AG09319 (cell line): Measurements from ENCODE around the gene FAP.

Source experiments
- DNase-seq: peaks from one replicate; pipeline ENCODE4 v3.0.0-alpha.2; 2010; ENCODE audit warnings: low read depth; ENCODE audit errors: extremely low read depth
- TF ChIP-seq, protein P1 (sequence below): IDR thresholded peaks from 2 replicates; pipeline ENCODE4 v1.5.1; 2011; ENCODE audit warnings: low read depth, mild to moderate bottlenecking, inconsistent platforms, low read length, moderate library complexity

Gene FAP

DNA sequence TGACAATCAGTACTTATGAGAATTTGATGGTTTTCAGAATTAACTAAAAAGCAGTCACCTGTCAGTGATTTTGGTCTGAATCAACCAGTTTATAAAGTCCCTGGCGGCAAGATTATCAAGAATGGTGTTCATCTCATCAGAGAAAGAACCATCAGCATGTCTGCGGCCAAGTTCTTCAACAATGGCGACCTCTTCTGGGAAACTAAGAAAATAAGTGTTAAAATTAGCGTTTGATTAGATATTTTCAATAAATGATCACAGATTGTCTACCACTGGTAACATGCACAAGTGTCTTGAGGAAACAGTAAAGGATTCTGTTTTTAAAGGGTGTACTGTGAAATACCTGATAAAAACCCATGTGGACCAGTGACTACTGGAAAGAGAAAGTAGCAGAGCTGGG lies 99.3 kb downstream of the FAP start:
- no peak for DNase-seq
- TF ChIP-seq, protein P1, sequence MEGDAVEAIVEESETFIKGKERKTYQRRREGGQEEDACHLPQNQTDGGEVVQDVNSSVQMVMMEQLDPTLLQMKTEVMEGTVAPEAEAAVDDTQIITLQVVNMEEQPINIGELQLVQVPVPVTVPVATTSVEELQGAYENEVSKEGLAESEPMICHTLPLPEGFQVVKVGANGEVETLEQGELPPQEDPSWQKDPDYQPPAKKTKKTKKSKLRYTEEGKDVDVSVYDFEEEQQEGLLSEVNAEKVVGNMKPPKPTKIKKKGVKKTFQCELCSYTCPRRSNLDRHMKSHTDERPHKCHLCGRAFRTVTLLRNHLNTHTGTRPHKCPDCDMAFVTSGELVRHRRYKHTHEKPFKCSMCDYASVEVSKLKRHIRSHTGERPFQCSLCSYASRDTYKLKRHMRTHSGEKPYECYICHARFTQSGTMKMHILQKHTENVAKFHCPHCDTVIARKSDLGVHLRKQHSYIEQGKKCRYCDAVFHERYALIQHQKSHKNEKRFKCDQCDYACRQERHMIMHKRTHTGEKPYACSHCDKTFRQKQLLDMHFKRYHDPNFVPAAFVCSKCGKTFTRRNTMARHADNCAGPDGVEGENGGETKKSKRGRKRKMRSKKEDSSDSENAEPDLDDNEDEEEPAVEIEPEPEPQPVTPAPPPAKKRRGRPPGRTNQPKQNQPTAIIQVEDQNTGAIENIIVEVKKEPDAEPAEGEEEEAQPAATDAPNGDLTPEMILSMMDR = no peak

DNA sequence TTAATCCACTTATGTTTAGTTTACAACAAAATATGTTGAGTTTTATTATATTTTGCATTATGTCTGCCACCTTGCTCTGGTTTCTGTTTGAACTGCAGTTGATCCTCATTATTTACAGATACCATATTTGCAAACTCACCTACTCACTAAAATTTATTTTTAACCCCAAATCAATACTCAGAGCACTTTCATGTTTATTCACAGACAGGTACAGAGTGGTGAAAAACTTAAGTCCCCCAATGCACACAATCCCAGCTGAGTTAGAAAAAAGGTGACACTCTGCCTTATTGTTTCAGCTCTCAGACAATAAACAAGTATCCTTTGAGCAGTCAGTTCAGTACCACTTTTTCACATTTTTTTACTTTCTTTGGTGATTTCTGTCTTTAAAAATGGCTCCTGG lies 104.9 kb downstream of the FAP start:
- no peak for DNase-seq
- TF ChIP-seq, protein P1 = no peak

DNA sequence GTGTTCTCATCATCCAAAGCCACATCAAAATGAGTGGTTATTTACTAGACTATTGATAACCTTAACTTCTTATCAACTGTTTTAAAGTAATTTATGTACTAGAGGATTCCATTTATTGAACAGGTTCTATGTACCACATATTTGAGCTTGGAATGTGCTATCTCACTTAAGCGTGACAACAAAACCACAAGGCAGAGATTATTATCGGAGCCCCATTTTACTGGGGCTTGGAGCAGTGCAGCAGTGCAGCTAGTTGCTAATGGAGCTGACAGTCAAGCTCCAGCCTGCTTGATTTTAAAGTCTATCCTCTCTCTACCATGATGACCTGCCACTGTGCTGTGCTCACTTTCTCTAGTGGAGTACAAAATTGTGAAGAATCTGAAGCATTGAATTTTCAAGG lies 115.8 kb downstream of the FAP start:
- no peak for DNase-seq
- TF ChIP-seq, protein P1 = no peak

DNA sequence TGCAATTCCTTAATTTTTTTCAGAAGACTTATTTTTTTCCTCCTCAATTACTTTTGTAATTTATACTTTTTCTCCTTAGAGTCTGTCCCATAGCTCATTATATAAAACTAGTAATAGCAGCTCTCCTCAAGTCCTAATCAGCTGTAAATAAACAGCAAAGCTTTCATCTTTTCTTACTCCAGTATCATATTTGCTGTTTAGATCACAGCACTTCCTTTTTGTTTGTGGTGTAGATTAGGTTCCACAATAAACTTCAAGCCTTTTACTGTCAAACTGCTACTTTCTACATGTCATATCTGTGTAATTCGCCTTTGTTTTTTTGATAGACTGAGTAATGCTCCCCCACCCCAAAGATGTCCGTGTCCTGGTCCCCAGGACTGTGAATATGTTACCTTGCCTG lies 116.7 kb downstream of the FAP start:
- TF ChIP-seq, protein P1 = no peak

DNA sequence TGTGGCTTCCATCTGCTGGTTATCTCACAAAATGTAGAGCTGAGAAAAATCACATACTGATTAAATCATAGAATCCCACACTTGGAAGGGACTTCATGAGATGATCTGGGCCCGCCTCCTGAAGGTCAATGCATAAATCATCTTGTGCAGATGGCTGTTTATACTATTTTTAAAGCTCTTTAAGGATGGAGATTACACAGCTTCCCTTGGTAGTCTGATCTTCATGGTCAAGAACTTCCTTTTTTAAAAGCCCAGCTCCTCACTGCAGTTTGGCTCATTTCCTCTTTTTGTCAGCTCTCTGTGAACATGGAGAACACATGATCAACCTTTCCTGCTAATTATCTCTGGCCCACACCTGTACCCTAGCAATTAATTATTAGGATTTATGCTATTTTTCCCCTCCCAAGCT lies 117.1 kb downstream of the FAP start:
- TF ChIP-seq, protein P1 = no peak
- DNase-seq = no peak

More for the DNA sequence above, 116.7 kb downstream of the FAP start:
- DNase-seq = no peak

DNA sequence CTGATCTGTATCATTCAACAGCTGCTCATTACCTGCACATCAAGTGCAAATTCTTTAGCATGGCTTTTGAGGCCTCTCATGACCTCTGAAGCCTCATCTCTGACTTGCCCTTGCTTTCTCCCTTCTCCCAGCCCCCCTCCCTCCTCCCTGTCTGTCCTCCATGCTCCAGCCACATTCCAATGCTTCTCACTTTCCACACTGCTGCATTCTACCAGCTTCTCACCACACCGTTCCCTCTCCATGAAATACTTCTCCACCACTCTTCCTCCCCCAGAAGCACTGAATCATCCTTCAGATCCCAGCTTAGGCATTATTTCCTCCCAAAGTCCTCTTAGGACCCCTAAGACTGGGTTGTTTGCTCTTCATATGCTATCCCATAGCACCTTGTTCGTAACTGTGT lies 118.1 kb downstream of the FAP start:
- TF ChIP-seq, protein P1 = no peak
- no peak for DNase-seq

DNA sequence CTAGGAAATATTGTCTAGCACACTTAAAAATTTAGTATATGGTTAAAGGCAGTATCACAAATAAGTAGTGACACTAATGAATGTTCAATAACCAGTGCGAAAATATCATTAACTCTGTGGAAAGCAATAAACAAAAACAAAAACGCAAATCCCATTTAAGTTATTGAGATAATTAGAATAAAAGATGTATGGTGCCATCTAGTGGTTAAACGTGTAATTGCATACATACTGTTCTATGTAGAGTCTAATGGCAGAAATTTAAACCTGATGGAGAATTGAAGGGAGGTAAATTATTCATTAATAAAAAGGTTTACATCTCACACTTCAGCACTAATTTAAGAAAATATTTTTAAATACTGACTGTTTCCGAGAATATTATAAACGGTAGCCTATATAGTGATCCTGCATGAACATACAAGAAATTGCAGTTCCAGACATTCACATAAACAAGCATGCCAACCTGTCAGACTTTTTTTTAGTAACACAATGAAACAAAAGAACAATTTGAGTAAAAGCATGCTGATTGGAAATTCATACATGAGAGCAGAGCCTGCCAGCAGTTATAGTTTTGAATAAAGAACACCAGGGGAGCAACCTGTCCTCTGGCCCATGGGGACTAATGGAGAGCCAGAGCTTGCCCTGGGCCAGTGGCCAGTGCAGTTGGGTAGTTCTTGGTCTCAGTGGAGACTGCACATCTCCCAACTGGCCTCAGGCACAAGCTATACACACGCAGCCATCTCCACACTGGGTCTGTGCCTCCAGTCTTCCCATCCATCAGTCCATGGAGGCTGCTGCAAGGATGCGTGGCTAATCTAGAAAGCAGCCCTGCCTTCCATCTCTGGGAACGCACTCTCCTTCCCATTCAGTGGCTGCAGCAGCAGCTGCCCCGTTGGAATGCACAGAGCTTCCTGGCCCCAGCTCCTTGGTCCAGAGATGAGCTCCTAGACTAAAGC lies 119.2 kb downstream of the FAP start:
- TF ChIP-seq, protein P1 = peak; percentile 47
- DNase-seq = no peak
